A673 (cell line): ENCODE measurements around the gene AKAP6. TPM values are rescaled to one million over a fixed set of nuclear protein-coding genes. Genes with fewer than 3 reads are reported as not detected.

ENCODE experiments used
- BruUV-seq: library from RNA; stranded (reverse); fragments of 400-500 nt; replicated peaks from 2 replicates; lab custom pipeline; 2021; lab: Mats Ljungman, UMichigan
- CTCF ChIA-PET: fragments of 300-600 bp; sonication (Branson Sonifier 250); formaldehyde crosslinking; loops from one replicate; lab custom pipeline; 2022; ENCODE audit warnings: antibody characterized with exemption; lab: Charles Lee
- POLR2A ChIA-PET: fragments of 300-600 bp; sonication (Branson Sonifier 250); formaldehyde crosslinking; loops from one replicate; lab custom pipeline; 2022; ENCODE audit warnings: antibody characterized with exemption; ENCODE audit not compliant: low non-redundant PET; lab: Charles Lee
- DNase-seq: peaks from one replicate; pipeline ENCODE4 v3.0.0-alpha.2; 2015; ENCODE audit warnings: low spot score
- H3K27ac ChIP-seq: fragments of 200-600 bp; sonication (generic); 2 replicates; pipeline ENCODE4 v1.5.1; 2016; ENCODE audit warnings: mixed run types, low read depth, mild to moderate bottlenecking, mixed read lengths, antibody characterized with exemption, low read length; ENCODE audit not compliant: poor library complexity, severe bottlenecking
- H3K27me3 ChIP-seq: fragments of 200-600 bp; sonication (generic); replicated peaks from 2 replicates; pipeline ENCODE4 v1.6.1; 2017; ENCODE audit warnings: mixed run types, low read depth, mild to moderate bottlenecking, mixed read lengths, antibody characterized with exemption, low read length; ENCODE audit not compliant: insufficient read depth, poor library complexity
- H3K36me3 ChIP-seq: fragments of 200-600 bp; sonication (generic); 2 replicates; pipeline ENCODE4 v1.6.1; 2016; ENCODE audit warnings: mixed run types, mild to moderate bottlenecking, mixed read lengths, antibody characterized with exemption, low read length; ENCODE audit not compliant: insufficient read depth, poor library complexity, severe bottlenecking
- H3K4me1 ChIP-seq: fragments of 200-600 bp; sonication (generic); 2 replicates; pipeline ENCODE4 v1.6.1; 2017; ENCODE audit warnings: mixed run types, mild to moderate bottlenecking, mixed read lengths, antibody characterized with exemption, low read length; ENCODE audit not compliant: insufficient read depth, poor library complexity, severe bottlenecking
- H3K4me3 ChIP-seq: fragments of 200-600 bp; sonication (generic); 2 replicates; pipeline ENCODE4 v1.5.1; 2016; ENCODE audit warnings: low read depth, mixed run types, mild to moderate bottlenecking, mixed read lengths, low read length; ENCODE audit not compliant: poor library complexity, severe bottlenecking
- H3K9me3 ChIP-seq: fragments of 200-600 bp; sonication (generic); 2 replicates; pipeline ENCODE4 v1.6.1; 2016; ENCODE audit warnings: mixed run types, low read depth, mild to moderate bottlenecking, mixed read lengths, antibody characterized with exemption, low read length; ENCODE audit not compliant: poor library complexity, severe bottlenecking
- CTCF ChIP-seq: fragments of 300-800, 200-600 bp; sonication (generic); conservative IDR thresholded peaks from 2 replicates; pipeline ENCODE4 v1.5.1; 2017; ENCODE audit warnings: low read depth, mild to moderate bottlenecking, antibody characterized with exemption, low read length, moderate library complexity, mixed read lengths
- EZH2 ChIP-seq: fragments of 200-600 bp; sonication (generic); IDR thresholded peaks from 2 replicates; pipeline ENCODE4 v1.6.1; 2017; ENCODE audit warnings: borderline replicate concordance, low read depth, mild to moderate bottlenecking, mixed read lengths, antibody characterized with exemption, low read length; ENCODE audit not compliant: poor library complexity, severe bottlenecking
- intact Hi-C: fragments of 100-400 bp; cut with micrococcal nuclease; formaldehyde crosslinking; loops from one replicate; pipeline ENCODE4 v1.10.0; 2022; ENCODE audit not compliant: unreplicated experiment
- total RNA-seq: library from RNA; stranded (reverse); gene quantifications from 2 replicates; pipeline ENCODE4 v1.2.3, GENCODE V29; 2021

AKAP6 gene
- total RNA-seq, 1 experiment from 2014 or later = 0.73 TPM

- Histone ChIP-seq H3K4me1 (no peaks in the 10 kb centered on the region), H3K27me3 (no peaks in the 10 kb centered on the region), H3K9me3 (no peaks in the 10 kb centered on the region), H3K4me3 (no peak overlapping the region), H3K27ac (no peak overlapping the region), H3K36me3 (no peaks in the 10 kb centered on the region)
- intact Hi-C loops = no loop called here
- ChIA-PET POLR2A (no interaction called here), CTCF (interaction anchor here (0.5 kb wide), 1 partner anchor 19 kb away, joined by 5 read pairs; no protein-coding TSS in a partner anchor)
- no TSS peak for BruUV-seq
- TF ChIP-seq EZH2 (no peak), CTCF (no peak)
- DNase-seq = no peak
Observed at GRCh38 chr14:32378284-32378683, 49.2 kb downstream of the AKAP6 start.

GRCh38 chr14:32379447-32379846, 50.3 kb downstream of the AKAP6 start:
- no peaks in the 10 kb centered on the region for H3K36me3 ChIP-seq
- no peak overlapping the region for H3K4me3 ChIP-seq
- intact Hi-C loops = no loop called here
- no peak overlapping the region for H3K27ac ChIP-seq
- no peaks in the 10 kb centered on the region for H3K27me3 ChIP-seq
- BruUV-seq = no TSS peak
- ChIA-PET CTCF (no interaction called here), POLR2A (no interaction called here)
- no peaks in the 10 kb centered on the region for H3K9me3 ChIP-seq
- no peaks in the 10 kb centered on the region for H3K4me1 ChIP-seq
- TF ChIP-seq EZH2 = no peak
- no peak for TF ChIP-seq CTCF
- no peak for DNase-seq

GRCh38 chr14:32381869-32382268, 52.8 kb downstream of the AKAP6 start:
- intact Hi-C loops = no loop called here
- no peaks in the 10 kb centered on the region for H3K27me3 ChIP-seq
- no peaks in the 10 kb centered on the region for H3K36me3 ChIP-seq
- DNase-seq = no peak
- POLR2A ChIA-PET = no interaction called here
- TF ChIP-seq CTCF (no peak), EZH2 (no peak)
- BruUV-seq = no TSS peak
- no peaks in the 10 kb centered on the region for H3K9me3 ChIP-seq
- CTCF ChIA-PET = no interaction called here
- H3K4me3 ChIP-seq = no peak overlapping the region
- no peak overlapping the region for H3K27ac ChIP-seq
- H3K4me1 ChIP-seq = no peaks in the 10 kb centered on the region
